Measurements from ENCODE around the gene PTPRZ1.

GRCh38 chr7:122095642-122096041 lies 222.7 kb downstream of the PTPRZ1 start:
- no peak for TF ChIP-seq POLR2AphosphoS5 (IDR thresholded peaks at IDR 0.05; ENCODE audit: low read depth, low read length)
- no peak for TF ChIP-seq TAF1 (IDR thresholded peaks at IDR 0.05; ENCODE audit: borderline replicate concordance, insufficient read depth, low read length)
